Astrocyte of the spinal cord (primary cell): Measurements from ENCODE around the gene SIM1.

Experiments used
- DNase-seq: peaks from one replicate; pipeline ENCODE4 v3.0.0; 2011; ENCODE audit warnings: low read depth, low spot score
- H3K4me3 ChIP-seq: 2 replicates; pipeline ENCODE4 v1.5.1; 2011; ENCODE audit warnings: low read depth, mild to moderate bottlenecking, low read length, moderate library complexity
- CTCF ChIP-seq: IDR thresholded peaks from 2 replicates; pipeline ENCODE4 v1.5.1; 2012; ENCODE audit warnings: low read depth, mild to moderate bottlenecking, low read length, inconsistent platforms
- in situ Hi-C: cut with HindIII; loops from 2 replicates; pipeline ENCODE4 v1.10.0; 2017; ENCODE audit warnings: low sequenced_read_pairs

Gene SIM1

GRCh38 chr6:100426744-100427338 lies 37.9 kb downstream of the SIM1 start:
- in situ Hi-C loops, result no loop called here
- no peak for DNase-seq
- no peak for TF ChIP-seq CTCF

GRCh38 chr6:100426241-100426640 lies 38.5 kb downstream of the SIM1 start:
- H3K4me3 ChIP-seq, result no peak overlapping the region
- DNase-seq, result no peak
- in situ Hi-C loops, result no loop called here
- no peak for TF ChIP-seq CTCF

More at GRCh38 chr6:100426744-100427338, 37.9 kb downstream of the SIM1 start:
- H3K4me3 ChIP-seq, result no peak overlapping the region

- no peak overlapping the region for H3K4me3 ChIP-seq
- in situ Hi-C loops, result no loop called here
- TF ChIP-seq CTCF, result no peak
- no peak for DNase-seq
These were observed 44.0 kb downstream of the SIM1 start for GRCh38 chr6:100420711-100421110.

- in situ Hi-C loops, result no loop called here
- no peak overlapping the region for H3K4me3 ChIP-seq
- no peak for TF ChIP-seq CTCF
- no peak for DNase-seq
These were observed 47.7 kb downstream of the SIM1 start for GRCh38 chr6:100417036-100417435.

- no peak for DNase-seq
- TF ChIP-seq CTCF, result no peak
- in situ Hi-C loops, result no loop called here
- H3K4me3 ChIP-seq, result no peak overlapping the region
These were observed 49.0 kb downstream of the SIM1 start for GRCh38 chr6:100415768-100416167.

- H3K4me3 ChIP-seq, result no peak overlapping the region
- TF ChIP-seq CTCF, result no peak
- DNase-seq, result no peak
- in situ Hi-C loops, result no loop called here
These were observed 51.8 kb downstream of the SIM1 start for GRCh38 chr6:100412872-100413271.
